ENCODE data around the gene ZBTB16.

- TF ChIP-seq EZH2phosphoT487 (IDR thresholded peaks at IDR 0.05; ENCODE audit: low read length) (no peak), CTCF (IDR thresholded peaks at IDR 0.05; ENCODE audit: low read length) (no peak), EZH2 (optimal IDR thresholded peaks at IDR 0.05; ENCODE audit: low read depth, low read length) (no peak)
Measured at GRCh38 chr11:114082415-114082748, 22.9 kb downstream of the ZBTB16 start.

Data from MM.1S (cell line).